Measurements from ENCODE around the gene TMED9. TPM values are rescaled to one million over a fixed set of nuclear protein-coding genes. Genes with fewer than 3 reads are reported as not detected.

TMED9 gene
- total RNA-seq, 1 donor from 2014 or later: 146 TPM

GRCh38 chr5:177607452-177608192 lies 15.6 kb downstream of the TMED9 start:
- Mint-ChIP-seq H3K4me1 (peaks cover 2% of the 10 kb centered on the region), H3K9me3 (no peaks in the 10 kb centered on the region), H3K4me3 (no peak overlapping the region), H3K36me3 (no peaks in the 10 kb centered on the region), H3K27ac (peak overlapping the region; percentile 50), H3K27me3 (ENCODE audit: low read depth) (no peaks in the 10 kb centered on the region)
- TF ChIP-seq CTCF (IDR thresholded peaks at IDR 0.05; ENCODE audit: unreplicated experiment): peak; percentile 72
- peak; percentile 62 to 84 for DNase-seq (ENCODE audit: low spot score in 2 of 2, unreplicated experiment in 2 of 2)

- no peak for TF ChIP-seq CTCF (IDR thresholded peaks at IDR 0.05; ENCODE audit: unreplicated experiment)
- no peak for DNase-seq (ENCODE audit: low spot score in 2 of 2, unreplicated experiment in 2 of 2)
- no peak overlapping the region for H3K27ac Mint-ChIP-seq
- H3K4me3 Mint-ChIP-seq: no peak overlapping the region
- H3K4me1 Mint-ChIP-seq: peaks cover 2% of the 10 kb centered on the region
- no peaks in the 10 kb centered on the region for H3K9me3 Mint-ChIP-seq
- no peaks in the 10 kb centered on the region for H3K36me3 Mint-ChIP-seq
- no peaks in the 10 kb centered on the region for H3K27me3 Mint-ChIP-seq (ENCODE audit: low read depth)
Observed at GRCh38 chr5:177608243-177609075, 16.5 kb downstream of the TMED9 start.

GRCh38 chr5:177609076-177610059 lies 17.4 kb downstream of the TMED9 start:
- no peak for TF ChIP-seq CTCF (IDR thresholded peaks at IDR 0.05; ENCODE audit: unreplicated experiment)
- DNase-seq (ENCODE audit: low spot score in 2 of 2, unreplicated experiment in 2 of 2): no peak
- Mint-ChIP-seq H3K27ac (no peak overlapping the region), H3K4me1 (peaks cover 2% of the 10 kb centered on the region), H3K4me3 (no peak overlapping the region), H3K36me3 (no peaks in the 10 kb centered on the region), H3K9me3 (no peaks in the 10 kb centered on the region), H3K27me3 (ENCODE audit: low read depth) (no peaks in the 10 kb centered on the region)

GRCh38 chr5:177610131-177610769 lies 18.2 kb downstream of the TMED9 start:
- Mint-ChIP-seq H3K4me3 (no peak overlapping the region), H3K27me3 (ENCODE audit: low read depth) (no peaks in the 10 kb centered on the region), H3K27ac (no peak overlapping the region), H3K9me3 (no peaks in the 10 kb centered on the region), H3K4me1 (peaks cover 2% of the 10 kb centered on the region), H3K36me3 (no peaks in the 10 kb centered on the region)
- no peak for DNase-seq (ENCODE audit: low spot score in 2 of 2, unreplicated experiment in 2 of 2)
- TF ChIP-seq CTCF (IDR thresholded peaks at IDR 0.05; ENCODE audit: unreplicated experiment): no peak

Data from mesothelial cell of epicardium (in vitro differentiated cells).